HUDEP-2 (cell line): Measurements from ENCODE around the gene PPFIBP2.

Experiments used
- DNase-seq, 76 experiments: peaks; one replicate each; lab custom pipeline; 2025; ENCODE audit not compliant: unreplicated experiment in 76 of 76; lab: John Stamatoyannopoulos, UW

The PPFIBP2 gene

GRCh38 chr11:7619322-7619721 is 105.5 kb downstream of the PPFIBP2 start:
- DNase-seq: no peak

GRCh38 chr11:7621090-7621489 is 107.3 kb downstream of the PPFIBP2 start:
- DNase-seq: no peak

GRCh38 chr11:7621554-7621953 is 107.8 kb downstream of the PPFIBP2 start:
- DNase-seq: no peak

GRCh38 chr11:7622721-7623120 is 108.9 kb downstream of the PPFIBP2 start:
- DNase-seq: no peak

GRCh38 chr11:7628660-7629059 is 114.9 kb downstream of the PPFIBP2 start:
- no peak for DNase-seq

GRCh38 chr11:7630002-7630401 is 116.2 kb downstream of the PPFIBP2 start:
- no peak for DNase-seq

- no peak for DNase-seq
These were observed 118.4 kb downstream of the PPFIBP2 start for GRCh38 chr11:7632211-7632610.

GRCh38 chr11:7635137-7635536 is 121.3 kb downstream of the PPFIBP2 start:
- DNase-seq: no peak

GRCh38 chr11:7635708-7636107 is 121.9 kb downstream of the PPFIBP2 start:
- no peak for DNase-seq

GRCh38 chr11:7636350-7636749 is 122.6 kb downstream of the PPFIBP2 start:
- DNase-seq: no peak

GRCh38 chr11:7637447-7638157 is 123.8 kb downstream of the PPFIBP2 start:
- DNase-seq: no peak

- DNase-seq: no peak
These were observed 125.2 kb downstream of the PPFIBP2 start for GRCh38 chr11:7638710-7639642.

- DNase-seq: no peak
These were observed 125.8 kb downstream of the PPFIBP2 start for GRCh38 chr11:7639643-7640025.

GRCh38 chr11:7640816-7641215 is 127.0 kb downstream of the PPFIBP2 start:
- no peak for DNase-seq

- no peak for DNase-seq
These were observed 128.9 kb downstream of the PPFIBP2 start for GRCh38 chr11:7642747-7643146.

GRCh38 chr11:7643314-7643713 is 129.5 kb downstream of the PPFIBP2 start:
- no peak for DNase-seq

- no peak for DNase-seq
These were observed 131.4 kb downstream of the PPFIBP2 start for GRCh38 chr11:7645206-7645605.

- DNase-seq: no peak
These were observed 133.1 kb downstream of the PPFIBP2 start for GRCh38 chr11:7646866-7647265.

- no peak for DNase-seq
These were observed 134.5 kb downstream of the PPFIBP2 start for GRCh38 chr11:7648264-7648663.

GRCh38 chr11:7651140-7651551 is 137.3 kb downstream of the PPFIBP2 start:
- no peak for DNase-seq

- no peak for DNase-seq
These were observed 137.9 kb downstream of the PPFIBP2 start for GRCh38 chr11:7651700-7652099.

- DNase-seq: no peak
These were observed 140.5 kb downstream of the PPFIBP2 start for GRCh38 chr11:7654195-7654705.
